A549 (cell line): ENCODE results near the gene LETM1. TPM values are rescaled to one million over a fixed set of nuclear protein-coding genes. Genes with fewer than 3 reads are reported as not detected.

Experiments
- ATAC-seq, 2 experiments: fragments of 200-7000 bp in 1 of 2; fragments of >200 bp in 1 of 2; cut with Nextera tagmentation in 1 of 2; cut with Tn5 transposase in 1 of 2; 3 replicates each; pipeline versions ENCODE4 v1.8.0 to v1.9.1; 2018 to 2020; ENCODE audit warnings: mild to moderate bottlenecking in 1 of 2, moderate library complexity in 1 of 2
- CTCF ChIA-PET: fragments of 300-600 bp; sonication (Branson Sonifier 250); formaldehyde crosslinking; extraction: SDS; loops from one replicate; lab custom pipeline; 2021; ENCODE audit warnings: antibody characterized with exemption, inconsistent platforms; lab: Yijun Ruan, JAX
- POLR2A ChIA-PET: fragments of 350-600 bp; formaldehyde crosslinking; extraction: SDS; loops from one replicate; lab custom pipeline; 2021; ENCODE audit warnings: antibody characterized with exemption, inconsistent platforms; lab: Yijun Ruan, JAX
- DNase-seq, 2 experiments: peaks; one replicate each; pipeline versions ENCODE4 v3.0.0 to v3.0.0-alpha.2; 2011 to 2016; ENCODE audit warnings: low read depth in 1 of 2, low spot score in 1 of 2
- FAIRE-seq: peaks from 2 replicates; lab custom pipeline; 2011; peaks lifted over from hg19 to GRCh38; lab: Jason Lieb, UNC
- H3K27ac ChIP-seq, 2 experiments: fragments of >200 bp; sonication (Bioruptor Twin); formaldehyde crosslinking; 3 replicates each; pipeline ENCODE4 v1.5.1; 2016 to 2017
- H3K4me1 ChIP-seq: fragments of >200 bp; sonication (Bioruptor Twin); formaldehyde crosslinking; 3 replicates; pipeline ENCODE4 v1.6.1; 2016
- H3K4me2 ChIP-seq: fragments of >200 bp; sonication (Bioruptor Twin); formaldehyde crosslinking; 3 replicates; pipeline ENCODE4 v1.6.1; 2016
- H3K4me3 ChIP-seq: fragments of >200 bp; sonication (Bioruptor Twin); formaldehyde crosslinking; 3 replicates; pipeline ENCODE4 v1.5.1; 2016
- H3K9me3 ChIP-seq: fragments of >200 bp; sonication (Bioruptor Twin); formaldehyde crosslinking; 3 replicates; pipeline ENCODE4 v1.6.1; 2016
- EHF ChIP-seq: fragments of 250-450 bp; sonication (Bioruptor Pico); IDR thresholded peaks from 2 replicates; pipeline ENCODE4 v1.5.0; 2020; ENCODE audit warnings: mild to moderate bottlenecking
- EHMT2 ChIP-seq: fragments of 200-600 bp; sonication (generic); IDR thresholded peaks from 2 replicates; pipeline ENCODE4 v1.6.1; 2016; ENCODE audit warnings: antibody characterized with exemption, low read depth, mild to moderate bottlenecking, moderate library complexity
- EP300 ChIP-seq, 2 experiments: fragments of >200 bp; sonication (Bioruptor Twin); formaldehyde crosslinking; IDR thresholded peaks; 2 replicates in 1 of 2; 3 replicates in 1 of 2; pipeline ENCODE4 v1.6.1; 2016 to 2017
- FOXS1 ChIP-seq: fragments of 250-450 bp; sonication (Bioruptor Pico); IDR thresholded peaks from 2 replicates; pipeline ENCODE4 v1.5.0; 2020; ENCODE audit warnings: mild to moderate bottlenecking, moderate library complexity
- HDAC2 ChIP-seq: fragments of 200-600 bp; sonication (generic); IDR thresholded peaks from 2 replicates; pipeline ENCODE4 v1.6.1; 2016
- JUNB ChIP-seq: fragments of >200 bp; sonication (Bioruptor Twin); formaldehyde crosslinking; IDR thresholded peaks from 2 replicates; pipeline ENCODE4 v1.6.1; 2016
- MAZ ChIP-seq: fragments of 150-350 bp; IDR thresholded peaks from 2 replicates; pipeline ENCODE4 v1.6.1; 2014; ENCODE audit warnings: antibody characterized with exemption, low read depth, low read length, borderline replicate concordance
- POLR2A ChIP-seq: IDR thresholded peaks from 2 replicates; pipeline ENCODE4 v1.6.1; 2012; ENCODE audit warnings: mild to moderate bottlenecking, low read length
- POLR2AphosphoS2 ChIP-seq: conservative IDR thresholded peaks from 2 replicates; pipeline ENCODE4 v1.6.1; 2012; ENCODE audit warnings: low read length, improper control_type of control experiment, inconsistent platforms
- ZC3H11A ChIP-seq: fragments of 450-650 bp; IDR thresholded peaks from 2 replicates; pipeline ENCODE4 v1.6.1; 2014; ENCODE audit warnings: antibody characterized with exemption, mild to moderate bottlenecking
- ZSCAN20 ChIP-seq: fragments of 250-450 bp; sonication (Bioruptor Pico); IDR thresholded peaks from 2 replicates; pipeline ENCODE4 v1.8.0; 2022; ENCODE audit warnings: mild to moderate bottlenecking, moderate library complexity
- WGBS: methylation state at CpG from one replicate; pipeline ENCODE4 v1.1.6; 2017; ENCODE audit errors: missing lambda C conversion rate; 5-methylcytosine and 5-hydroxymethylcytosine counted together
- polyA plus RNA-seq, 4 experiments: library from polyadenylated mRNA; depleted of rRNA in 3 of 4; stranded (reverse); fragments of >200 nt; fragmentation: RNase III in 1 of 4; extraction: RNeasy Plus Mini Kit Qiagen cat#74134 plus additional on column Dnase treatment in 1 of 4; gene quantifications; 2 replicates in 3 of 4; 3 replicates in 1 of 4; pipeline ENCODE4 v1.2.3, GENCODE V29; 2011 to 2017
- TF ChIP-seq, protein P1 (sequence below): fragments of 200-600 bp; sonication (generic); IDR thresholded peaks from 2 replicates; pipeline ENCODE4 v1.6.1; 2016; ENCODE audit warnings: antibody characterized with exemption, mild to moderate bottlenecking, moderate library complexity
- TF ChIP-seq, protein P2 (sequence below): fragments of 450-650 bp; IDR thresholded peaks from 2 replicates; pipeline ENCODE4 v1.6.1; 2014; ENCODE audit warnings: antibody characterized with exemption
- TF ChIP-seq, protein P3 (sequence below): IDR thresholded peaks from 2 replicates; pipeline ENCODE4 v1.6.1; 2012
- TF ChIP-seq, protein P4 (sequence below): fragments of >200 bp; sonication (Bioruptor Twin); formaldehyde crosslinking; IDR thresholded peaks from 2 replicates; pipeline ENCODE4 v1.6.1; 2016
- TF ChIP-seq, protein P5 (sequence below): fragments of 150-350 bp; IDR thresholded peaks from 2 replicates; pipeline ENCODE4 v1.6.1; 2014; ENCODE audit warnings: low read depth, mild to moderate bottlenecking, low read length
- TF ChIP-seq, protein P6 (sequence below): fragments of >200 bp; sonication (Bioruptor Twin); formaldehyde crosslinking; IDR thresholded peaks from 3 replicates; pipeline ENCODE4 v1.5.1; 2016
- TF ChIP-seq, protein P7 (sequence below): fragments of 250-450 bp; sonication (Bioruptor Pico); IDR thresholded peaks from 2 replicates; pipeline ENCODE4 v1.5.0; 2021; ENCODE audit warnings: mild to moderate bottlenecking, moderate library complexity, borderline replicate concordance

The LETM1 gene
- polyA plus RNA-seq, 2 of the 4 experiments (the other 2 are of a cell fraction), result 18.6 to 29.6 TPM

DNA sequence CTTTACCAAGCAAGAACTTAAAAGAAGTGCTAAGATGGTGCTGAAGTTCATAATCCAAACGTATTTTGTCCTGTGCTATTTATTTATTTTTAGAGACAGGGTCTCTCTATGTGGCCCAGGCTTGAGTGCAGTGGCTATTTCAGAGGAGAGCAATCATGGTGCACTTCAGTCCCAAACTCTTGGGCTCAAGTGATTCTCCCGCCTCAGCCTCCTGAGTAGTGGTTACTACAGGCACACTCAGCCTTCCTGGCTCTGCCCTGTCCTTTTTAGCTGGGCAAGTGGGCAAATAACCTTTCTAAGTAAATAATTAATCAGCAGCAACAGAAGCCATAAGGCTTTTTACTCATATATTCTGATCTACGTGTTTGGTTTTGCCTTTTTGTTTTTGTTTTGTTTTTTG lies 17.8 kb upstream of the LETM1 start:
- CTCF ChIA-PET, result interaction anchor here (0.8 to 2.0 kb wide), 6 partner anchors 9 to 144 kb away, joined by 3 to 6 read pairs (median 4); no protein-coding TSS in a partner anchor
- POLR2A ChIA-PET, result no interaction called here
- no peaks in the 10 kb centered on the region for H3K9me3 ChIP-seq
- 41% methylated on average over 3 of the region's 3 CpGs for WGBS
- H3K27ac ChIP-seq, result peak overlapping the region in 1 of 2 experiments; percentile 100; a peak in 1 of 6 replicates
- no peak for ATAC-seq
- H3K4me3 ChIP-seq, result no peak overlapping the region
- peaks cover 29% of the 10 kb centered on the region for H3K4me1 ChIP-seq
- DNase-seq, result no peak
- no peak for FAIRE-seq
- TF ChIP-seq, protein P1, sequence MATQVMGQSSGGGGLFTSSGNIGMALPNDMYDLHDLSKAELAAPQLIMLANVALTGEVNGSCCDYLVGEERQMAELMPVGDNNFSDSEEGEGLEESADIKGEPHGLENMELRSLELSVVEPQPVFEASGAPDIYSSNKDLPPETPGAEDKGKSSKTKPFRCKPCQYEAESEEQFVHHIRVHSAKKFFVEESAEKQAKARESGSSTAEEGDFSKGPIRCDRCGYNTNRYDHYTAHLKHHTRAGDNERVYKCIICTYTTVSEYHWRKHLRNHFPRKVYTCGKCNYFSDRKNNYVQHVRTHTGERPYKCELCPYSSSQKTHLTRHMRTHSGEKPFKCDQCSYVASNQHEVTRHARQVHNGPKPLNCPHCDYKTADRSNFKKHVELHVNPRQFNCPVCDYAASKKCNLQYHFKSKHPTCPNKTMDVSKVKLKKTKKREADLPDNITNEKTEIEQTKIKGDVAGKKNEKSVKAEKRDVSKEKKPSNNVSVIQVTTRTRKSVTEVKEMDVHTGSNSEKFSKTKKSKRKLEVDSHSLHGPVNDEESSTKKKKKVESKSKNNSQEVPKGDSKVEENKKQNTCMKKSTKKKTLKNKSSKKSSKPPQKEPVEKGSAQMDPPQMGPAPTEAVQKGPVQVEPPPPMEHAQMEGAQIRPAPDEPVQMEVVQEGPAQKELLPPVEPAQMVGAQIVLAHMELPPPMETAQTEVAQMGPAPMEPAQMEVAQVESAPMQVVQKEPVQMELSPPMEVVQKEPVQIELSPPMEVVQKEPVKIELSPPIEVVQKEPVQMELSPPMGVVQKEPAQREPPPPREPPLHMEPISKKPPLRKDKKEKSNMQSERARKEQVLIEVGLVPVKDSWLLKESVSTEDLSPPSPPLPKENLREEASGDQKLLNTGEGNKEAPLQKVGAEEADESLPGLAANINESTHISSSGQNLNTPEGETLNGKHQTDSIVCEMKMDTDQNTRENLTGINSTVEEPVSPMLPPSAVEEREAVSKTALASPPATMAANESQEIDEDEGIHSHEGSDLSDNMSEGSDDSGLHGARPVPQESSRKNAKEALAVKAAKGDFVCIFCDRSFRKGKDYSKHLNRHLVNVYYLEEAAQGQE, result no peak
- TF ChIP-seq, protein P2, sequence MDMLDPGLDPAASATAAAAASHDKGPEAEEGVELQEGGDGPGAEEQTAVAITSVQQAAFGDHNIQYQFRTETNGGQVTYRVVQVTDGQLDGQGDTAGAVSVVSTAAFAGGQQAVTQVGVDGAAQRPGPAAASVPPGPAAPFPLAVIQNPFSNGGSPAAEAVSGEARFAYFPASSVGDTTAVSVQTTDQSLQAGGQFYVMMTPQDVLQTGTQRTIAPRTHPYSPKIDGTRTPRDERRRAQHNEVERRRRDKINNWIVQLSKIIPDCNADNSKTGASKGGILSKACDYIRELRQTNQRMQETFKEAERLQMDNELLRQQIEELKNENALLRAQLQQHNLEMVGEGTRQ, result no peak
- TF ChIP-seq ZSCAN20 (CRISPR knock-in tag) (no peak), EP300 (IDR thresholded peaks at IDR 0.05) (no peak), EHMT2 (no peak), HDAC2 (no peak), JUNB (no peak), ZC3H11A (no peak), FOXS1 (CRISPR knock-in tag) (no peak), MAZ (no peak), POLR2A (no peak), POLR2AphosphoS2 (no peak), EHF (CRISPR knock-in tag) (no peak)
- TF ChIP-seq, protein P3, sequence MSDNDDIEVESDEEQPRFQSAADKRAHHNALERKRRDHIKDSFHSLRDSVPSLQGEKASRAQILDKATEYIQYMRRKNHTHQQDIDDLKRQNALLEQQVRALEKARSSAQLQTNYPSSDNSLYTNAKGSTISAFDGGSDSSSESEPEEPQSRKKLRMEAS, result no peak
- TF ChIP-seq, protein P4, sequence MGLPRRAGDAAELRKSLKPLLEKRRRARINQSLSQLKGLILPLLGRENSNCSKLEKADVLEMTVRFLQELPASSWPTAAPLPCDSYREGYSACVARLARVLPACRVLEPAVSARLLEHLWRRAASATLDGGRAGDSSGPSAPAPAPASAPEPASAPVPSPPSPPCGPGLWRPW, result no peak
- TF ChIP-seq, protein P5, sequence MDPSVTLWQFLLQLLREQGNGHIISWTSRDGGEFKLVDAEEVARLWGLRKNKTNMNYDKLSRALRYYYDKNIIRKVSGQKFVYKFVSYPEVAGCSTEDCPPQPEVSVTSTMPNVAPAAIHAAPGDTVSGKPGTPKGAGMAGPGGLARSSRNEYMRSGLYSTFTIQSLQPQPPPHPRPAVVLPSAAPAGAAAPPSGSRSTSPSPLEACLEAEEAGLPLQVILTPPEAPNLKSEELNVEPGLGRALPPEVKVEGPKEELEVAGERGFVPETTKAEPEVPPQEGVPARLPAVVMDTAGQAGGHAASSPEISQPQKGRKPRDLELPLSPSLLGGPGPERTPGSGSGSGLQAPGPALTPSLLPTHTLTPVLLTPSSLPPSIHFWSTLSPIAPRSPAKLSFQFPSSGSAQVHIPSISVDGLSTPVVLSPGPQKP, result no peak
- TF ChIP-seq, protein P6, sequence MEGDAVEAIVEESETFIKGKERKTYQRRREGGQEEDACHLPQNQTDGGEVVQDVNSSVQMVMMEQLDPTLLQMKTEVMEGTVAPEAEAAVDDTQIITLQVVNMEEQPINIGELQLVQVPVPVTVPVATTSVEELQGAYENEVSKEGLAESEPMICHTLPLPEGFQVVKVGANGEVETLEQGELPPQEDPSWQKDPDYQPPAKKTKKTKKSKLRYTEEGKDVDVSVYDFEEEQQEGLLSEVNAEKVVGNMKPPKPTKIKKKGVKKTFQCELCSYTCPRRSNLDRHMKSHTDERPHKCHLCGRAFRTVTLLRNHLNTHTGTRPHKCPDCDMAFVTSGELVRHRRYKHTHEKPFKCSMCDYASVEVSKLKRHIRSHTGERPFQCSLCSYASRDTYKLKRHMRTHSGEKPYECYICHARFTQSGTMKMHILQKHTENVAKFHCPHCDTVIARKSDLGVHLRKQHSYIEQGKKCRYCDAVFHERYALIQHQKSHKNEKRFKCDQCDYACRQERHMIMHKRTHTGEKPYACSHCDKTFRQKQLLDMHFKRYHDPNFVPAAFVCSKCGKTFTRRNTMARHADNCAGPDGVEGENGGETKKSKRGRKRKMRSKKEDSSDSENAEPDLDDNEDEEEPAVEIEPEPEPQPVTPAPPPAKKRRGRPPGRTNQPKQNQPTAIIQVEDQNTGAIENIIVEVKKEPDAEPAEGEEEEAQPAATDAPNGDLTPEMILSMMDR, result no peak
- TF ChIP-seq, protein P7, sequence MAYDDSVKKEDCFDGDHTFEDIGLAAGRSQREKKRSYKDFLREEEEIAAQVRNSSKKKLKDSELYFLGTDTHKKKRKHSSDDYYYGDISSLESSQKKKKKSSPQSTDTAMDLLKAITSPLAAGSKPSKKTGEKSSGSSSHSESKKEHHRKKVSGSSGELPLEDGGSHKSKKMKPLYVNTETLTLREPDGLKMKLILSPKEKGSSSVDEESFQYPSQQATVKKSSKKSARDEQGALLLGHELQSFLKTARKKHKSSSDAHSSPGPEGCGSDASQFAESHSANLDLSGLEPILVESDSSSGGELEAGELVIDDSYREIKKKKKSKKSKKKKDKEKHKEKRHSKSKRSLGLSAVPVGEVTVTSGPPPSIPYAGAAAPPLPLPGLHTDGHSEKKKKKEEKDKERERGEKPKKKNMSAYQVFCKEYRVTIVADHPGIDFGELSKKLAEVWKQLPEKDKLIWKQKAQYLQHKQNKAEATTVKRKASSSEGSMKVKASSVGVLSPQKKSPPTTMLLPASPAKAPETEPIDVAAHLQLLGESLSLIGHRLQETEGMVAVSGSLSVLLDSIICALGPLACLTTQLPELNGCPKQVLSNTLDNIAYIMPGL (CRISPR knock-in tag), result no peak
- H3K4me2 ChIP-seq, result peak overlapping the region; percentile 92
